ENCODE data around the gene MED26. TPM values are rescaled to one million over a fixed set of nuclear protein-coding genes. Genes with fewer than 3 reads are reported as not detected.

MED26 gene
- total and polyA plus RNA-seq, 9 of the 15 experiments (the other 6 are each of a cell fraction or from before 2014, with no cell fraction given) = 0.71 to 15.1 (median 6.2) TPM

DNA sequence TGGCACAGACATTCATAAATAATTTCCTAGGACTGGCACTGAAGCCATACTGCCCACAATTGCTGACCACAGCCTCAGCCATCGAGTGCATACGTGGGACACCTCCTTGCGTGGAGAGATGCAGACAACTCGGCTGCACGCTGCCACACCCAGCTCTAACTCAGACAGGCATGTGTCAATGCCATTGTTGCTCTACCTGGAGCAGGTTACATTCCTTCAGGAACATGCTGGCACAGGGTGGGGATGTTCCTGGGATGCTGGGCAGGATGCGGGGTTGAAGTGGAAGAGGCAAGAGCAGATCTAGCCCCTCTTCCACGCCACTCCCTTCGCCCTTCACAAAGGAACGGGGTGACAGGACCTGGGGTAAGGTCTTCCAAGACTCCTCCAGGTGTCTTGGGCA lies 31.6 kb downstream of the MED26 start (continued):
- TF ChIP-seq, protein P1, sequence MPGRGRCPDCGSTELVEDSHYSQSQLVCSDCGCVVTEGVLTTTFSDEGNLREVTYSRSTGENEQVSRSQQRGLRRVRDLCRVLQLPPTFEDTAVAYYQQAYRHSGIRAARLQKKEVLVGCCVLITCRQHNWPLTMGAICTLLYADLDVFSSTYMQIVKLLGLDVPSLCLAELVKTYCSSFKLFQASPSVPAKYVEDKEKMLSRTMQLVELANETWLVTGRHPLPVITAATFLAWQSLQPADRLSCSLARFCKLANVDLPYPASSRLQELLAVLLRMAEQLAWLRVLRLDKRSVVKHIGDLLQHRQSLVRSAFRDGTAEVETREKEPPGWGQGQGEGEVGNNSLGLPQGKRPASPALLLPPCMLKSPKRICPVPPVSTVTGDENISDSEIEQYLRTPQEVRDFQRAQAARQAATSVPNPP (IDR thresholded peaks at IDR 0.05; ENCODE audit: borderline replicate concordance, insufficient read depth, insufficient read length) = no peak
- TF ChIP-seq ZNF408 (CRISPR knock-in tag; IDR thresholded peaks at IDR 0.05; ENCODE audit: low read depth) (no peak), STAT5B (CRISPR knock-in tag; IDR thresholded peaks at IDR 0.05) (no peak), TBP (optimal IDR thresholded peaks at IDR 0.05; ENCODE audit: low read depth, low read length) (no peak), CTCF (IDR thresholded peaks at IDR 0.05 in 2 of 3, conservative IDR thresholded peaks at IDR 0.05 in 1 of 3; ENCODE audit: insufficient read depth in 2 of 3, low read depth in 1 of 3, low read length in 3 of 3) (no peak), BHLHE40 (IDR thresholded peaks at IDR 0.05; ENCODE audit: low read length) (no peak), TAL1 (IDR thresholded peaks at IDR 0.05) (no peak), NRF1 (conservative IDR thresholded peaks at IDR 0.05 in 1 of 2, IDR thresholded peaks at IDR 0.05 in 1 of 2) (no peak)
- TF ChIP-seq, protein P2, sequence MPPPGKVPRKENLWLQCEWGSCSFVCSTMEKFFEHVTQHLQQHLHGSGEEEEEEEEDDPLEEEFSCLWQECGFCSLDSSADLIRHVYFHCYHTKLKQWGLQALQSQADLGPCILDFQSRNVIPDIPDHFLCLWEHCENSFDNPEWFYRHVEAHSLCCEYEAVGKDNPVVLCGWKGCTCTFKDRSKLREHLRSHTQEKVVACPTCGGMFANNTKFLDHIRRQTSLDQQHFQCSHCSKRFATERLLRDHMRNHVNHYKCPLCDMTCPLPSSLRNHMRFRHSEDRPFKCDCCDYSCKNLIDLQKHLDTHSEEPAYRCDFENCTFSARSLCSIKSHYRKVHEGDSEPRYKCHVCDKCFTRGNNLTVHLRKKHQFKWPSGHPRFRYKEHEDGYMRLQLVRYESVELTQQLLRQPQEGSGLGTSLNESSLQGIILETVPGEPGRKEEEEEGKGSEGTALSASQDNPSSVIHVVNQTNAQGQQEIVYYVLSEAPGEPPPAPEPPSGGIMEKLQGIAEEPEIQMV (tag; conservative IDR thresholded peaks at IDR 0.05; ENCODE audit: low read depth) = no peak

Measured in K562 (cell line).